ENCODE results near the gene IL1RL2.

DNA sequence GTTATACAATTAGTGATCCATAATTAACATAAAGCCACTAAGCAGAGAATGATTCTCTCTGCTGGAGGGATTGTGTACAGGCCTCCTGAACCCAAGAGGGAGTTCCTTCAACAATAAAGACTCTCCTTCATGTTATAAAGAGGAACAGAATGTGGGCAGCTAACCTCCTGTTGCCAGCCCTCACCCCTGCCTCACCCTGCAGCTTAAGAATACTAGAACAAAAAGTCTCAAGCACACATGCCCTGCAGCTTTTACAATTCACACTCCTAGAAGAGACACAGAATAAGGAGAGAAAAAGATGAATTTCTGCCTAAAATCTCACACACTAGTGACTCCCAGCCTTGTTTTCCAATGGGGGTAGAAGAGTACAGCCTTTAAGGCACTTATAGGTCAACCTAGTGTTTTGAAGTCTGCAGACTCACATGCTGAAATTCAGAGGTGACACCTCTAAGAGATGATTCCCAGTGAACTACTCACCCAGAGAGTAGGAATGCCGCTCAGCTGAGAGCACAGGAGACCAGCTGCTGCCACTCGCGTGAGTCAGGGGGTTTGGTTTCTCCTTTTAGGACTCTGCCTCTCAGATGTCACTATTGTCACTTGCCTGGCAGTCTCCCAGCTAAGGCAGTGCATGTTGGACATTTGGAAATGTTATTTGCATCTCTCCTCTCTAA is 92.0 kb downstream of the IL1RL2 start:
- TF ChIP-seq, protein P1, sequence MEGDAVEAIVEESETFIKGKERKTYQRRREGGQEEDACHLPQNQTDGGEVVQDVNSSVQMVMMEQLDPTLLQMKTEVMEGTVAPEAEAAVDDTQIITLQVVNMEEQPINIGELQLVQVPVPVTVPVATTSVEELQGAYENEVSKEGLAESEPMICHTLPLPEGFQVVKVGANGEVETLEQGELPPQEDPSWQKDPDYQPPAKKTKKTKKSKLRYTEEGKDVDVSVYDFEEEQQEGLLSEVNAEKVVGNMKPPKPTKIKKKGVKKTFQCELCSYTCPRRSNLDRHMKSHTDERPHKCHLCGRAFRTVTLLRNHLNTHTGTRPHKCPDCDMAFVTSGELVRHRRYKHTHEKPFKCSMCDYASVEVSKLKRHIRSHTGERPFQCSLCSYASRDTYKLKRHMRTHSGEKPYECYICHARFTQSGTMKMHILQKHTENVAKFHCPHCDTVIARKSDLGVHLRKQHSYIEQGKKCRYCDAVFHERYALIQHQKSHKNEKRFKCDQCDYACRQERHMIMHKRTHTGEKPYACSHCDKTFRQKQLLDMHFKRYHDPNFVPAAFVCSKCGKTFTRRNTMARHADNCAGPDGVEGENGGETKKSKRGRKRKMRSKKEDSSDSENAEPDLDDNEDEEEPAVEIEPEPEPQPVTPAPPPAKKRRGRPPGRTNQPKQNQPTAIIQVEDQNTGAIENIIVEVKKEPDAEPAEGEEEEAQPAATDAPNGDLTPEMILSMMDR (conservative IDR thresholded peaks at IDR 0.05; ENCODE audit: low read depth, low read length): no peak
- TF ChIP-seq EZH2 (IDR thresholded peaks at IDR 0.05; ENCODE audit: low read length, unreplicated experiment) (no peak), EZH2phosphoT487 (IDR thresholded peaks at IDR 0.05; ENCODE audit: borderline replicate concordance, low read length) (no peak)

All from PC-3 (cell line).